H9 (cell line): ENCODE results near the gene CDYL. TPM values are rescaled to one million over a fixed set of nuclear protein-coding genes. Genes with fewer than 3 reads are reported as not detected.

ENCODE experiments used
- DNase-seq: peaks from one replicate; pipeline ENCODE4 v3.0.0-alpha.2; 2017
- H2AFZ ChIP-seq: one replicate; pipeline ENCODE4 v1.6.1; 2013; ENCODE audit warnings: mild to moderate bottlenecking, low read length, control low read depth, moderate library complexity
- H2AK5ac ChIP-seq: 2 replicates; pipeline ENCODE4 v1.6.1; 2013; ENCODE audit warnings: low read length, control low read depth, mixed read lengths; ENCODE audit not compliant: insufficient read length
- H2BK120ac ChIP-seq: one replicate; pipeline ENCODE4 v1.6.1; 2013; ENCODE audit warnings: low read depth, mild to moderate bottlenecking, low read length, control low read depth, inconsistent platforms; ENCODE audit not compliant: poor library complexity, severe bottlenecking
- H2BK12ac ChIP-seq: 2 replicates; pipeline ENCODE4 v1.6.1; 2013; ENCODE audit warnings: low read length, control low read depth, mixed read lengths, low read depth; ENCODE audit not compliant: insufficient read length
- H2BK15ac ChIP-seq: 2 replicates; pipeline ENCODE4 v1.6.1; 2013; ENCODE audit warnings: low read depth, low read length, control low read depth
- H2BK20ac ChIP-seq: one replicate; pipeline ENCODE4 v1.6.1; 2013; ENCODE audit warnings: low read depth, mild to moderate bottlenecking, low read length, control low read depth, inconsistent platforms; ENCODE audit not compliant: poor library complexity, severe bottlenecking
- H2BK5ac ChIP-seq: 2 replicates; pipeline ENCODE4 v1.6.1; 2013; ENCODE audit warnings: low read length, control low read depth, mixed read lengths; ENCODE audit not compliant: insufficient read length
- H3K14ac ChIP-seq: 2 replicates; pipeline ENCODE4 v1.6.1; 2013; ENCODE audit warnings: low read length, control low read depth; ENCODE audit not compliant: insufficient read depth
- H3K18ac ChIP-seq: 2 replicates; pipeline ENCODE4 v1.6.1; 2013; ENCODE audit warnings: low read depth, mild to moderate bottlenecking, mixed read lengths, low read length, control low read depth; ENCODE audit not compliant: insufficient read length
- H3K23ac ChIP-seq: 2 replicates; pipeline ENCODE4 v1.6.1; 2013; ENCODE audit warnings: low read length, control low read depth, mixed read lengths, low read depth; ENCODE audit not compliant: insufficient read length
- H3K23me2 ChIP-seq: 2 replicates; pipeline ENCODE4 v1.6.1; 2013; ENCODE audit warnings: low read depth, mild to moderate bottlenecking, mixed read lengths, low read length, control low read depth; ENCODE audit not compliant: insufficient read length, poor library complexity, severe bottlenecking
- H3K27ac ChIP-seq: 2 replicates; pipeline ENCODE4 v1.5.1; 2013; ENCODE audit warnings: low read length, control low read depth, mixed read lengths, low read depth; ENCODE audit not compliant: insufficient read length
- H3K27me3 ChIP-seq: 2 replicates; pipeline ENCODE4 v1.6.1; 2013; ENCODE audit warnings: low read length, control low read depth, inconsistent platforms; ENCODE audit not compliant: insufficient read depth
- H3K4ac ChIP-seq: 2 replicates; pipeline ENCODE4 v1.6.1; 2013; ENCODE audit warnings: low read depth, mild to moderate bottlenecking, control low read depth, inconsistent platforms, low read length, moderate library complexity
- H3K4me1 ChIP-seq: 2 replicates; pipeline ENCODE4 v1.6.1; 2013; ENCODE audit warnings: low read length, control low read depth, inconsistent platforms; ENCODE audit not compliant: insufficient read depth
- H3K4me2 ChIP-seq: 2 replicates; pipeline ENCODE4 v1.6.1; 2013; ENCODE audit warnings: low read length, control low read depth, mixed read lengths; ENCODE audit not compliant: insufficient read length, insufficient read depth
- H3K56ac ChIP-seq: 2 replicates; pipeline ENCODE4 v1.6.1; 2013; ENCODE audit warnings: low read depth, mild to moderate bottlenecking, mixed read lengths, low read length, control low read depth; ENCODE audit not compliant: insufficient read length
- H3K79me1 ChIP-seq: 2 replicates; pipeline ENCODE4 v1.6.1; 2013; ENCODE audit warnings: low read depth, mild to moderate bottlenecking, moderate library complexity, low read length, control low read depth, inconsistent platforms; ENCODE audit not compliant: insufficient read depth, poor library complexity, severe bottlenecking
- H3K79me2 ChIP-seq: 2 replicates; pipeline ENCODE4 v1.6.1; 2013; ENCODE audit warnings: low read length, control low read depth, inconsistent platforms; ENCODE audit not compliant: insufficient read depth
- H3K9ac ChIP-seq: 2 replicates; pipeline ENCODE4 v1.6.1; 2013; ENCODE audit warnings: low read length, control low read depth, mixed read lengths; ENCODE audit not compliant: insufficient read length; ENCODE audit errors: extremely low read depth
- H3K9me3 ChIP-seq: one replicate; pipeline ENCODE4 v1.6.1; 2013; ENCODE audit warnings: low read depth, low read length, inconsistent platforms; ENCODE audit not compliant: control insufficient read depth
- H3T11ph ChIP-seq: one replicate; pipeline ENCODE4 v1.6.1; 2013; ENCODE audit warnings: mild to moderate bottlenecking, low read length, control low read depth, inconsistent platforms
- H4K20me1 ChIP-seq: one replicate; pipeline ENCODE4 v1.6.1; 2013; ENCODE audit not compliant: control insufficient read depth, insufficient read length, insufficient read depth
- H4K5ac ChIP-seq: 2 replicates; pipeline ENCODE4 v1.6.1; 2013; ENCODE audit warnings: low read depth, mild to moderate bottlenecking, mixed read lengths, low read length, control low read depth; ENCODE audit not compliant: insufficient read length
- H4K8ac ChIP-seq: replicated peaks from 2 replicates; pipeline ENCODE4 v1.6.1; 2013; ENCODE audit warnings: low read length, control low read depth, mixed read lengths, low read depth; ENCODE audit not compliant: insufficient read length
- H4K91ac ChIP-seq: 2 replicates; pipeline ENCODE4 v1.6.1; 2013; ENCODE audit warnings: low read depth, mild to moderate bottlenecking, moderate library complexity, mixed read lengths, low read length, control low read depth; ENCODE audit not compliant: insufficient read length
- H3K27ac Mint-ChIP-seq, 3 experiments: 2 replicates in 2 of 3; 3 replicates in 1 of 3; pipeline ENCODE4 v1.8.0; 2020 to 2021; ENCODE audit warnings: mixed read lengths in 3 of 3, mild to moderate bottlenecking in 1 of 3, moderate library complexity in 1 of 3
- H3K27me3 Mint-ChIP-seq: 2 replicates; pipeline ENCODE4 v1.8.0; 2021; ENCODE audit warnings: low read depth, mild to moderate bottlenecking, moderate library complexity, mixed read lengths
- H3K36me3 Mint-ChIP-seq, 3 experiments: 2 replicates in 2 of 3; 3 replicates in 1 of 3; pipeline ENCODE4 v1.8.0; 2020 to 2021; ENCODE audit warnings: low read depth in 3 of 3, mixed read lengths in 3 of 3; ENCODE audit not compliant: insufficient read depth in 1 of 3
- H3K4me1 Mint-ChIP-seq, 2 experiments: 2 replicates each; pipeline ENCODE4 v1.8.0; 2020; ENCODE audit warnings: mixed read lengths in 2 of 2
- H3K4me3 Mint-ChIP-seq, 2 experiments: 2 replicates in 1 of 2; 3 replicates in 1 of 2; pipeline ENCODE4 v1.8.0; 2020 to 2021; ENCODE audit warnings: mild to moderate bottlenecking in 2 of 2, mixed read lengths in 2 of 2, moderate library complexity in 1 of 2
- H3K9me3 Mint-ChIP-seq, 2 experiments: 2 replicates in 1 of 2; 3 replicates in 1 of 2; pipeline ENCODE4 v1.8.0; 2020; ENCODE audit warnings: mild to moderate bottlenecking in 2 of 2, mixed read lengths in 2 of 2, moderate library complexity in 1 of 2
- WGBS: extraction: QIAGEN DNeasy Blood & Tissue Kit; methylation state at CpG from one replicate; pipeline ENCODE4 v1.1.7; 2013; ENCODE audit warnings: missing lambda C conversion rate, low lambda C conversion rate, mixed read lengths; ENCODE audit not compliant: insufficient read length; ENCODE audit errors: extremely low coverage; 5-methylcytosine and 5-hydroxymethylcytosine counted together
- total RNA-seq: library from RNA; stranded (reverse); gene quantifications from 2 replicates; pipeline ENCODE4 v1.2.1, GENCODE V29; 2021
- TF ChIP-seq, protein P1 (sequence below): fragments of 200-600 bp; sonication (generic); conservative IDR thresholded peaks from 3 replicates; pipeline ENCODE4 v1.8.0; 2021; ENCODE audit warnings: antibody characterized with exemption, mild to moderate bottlenecking

Gene CDYL
- total RNA-seq, 1 experiment from 2014 or later, result 95.0 TPM

DNA sequence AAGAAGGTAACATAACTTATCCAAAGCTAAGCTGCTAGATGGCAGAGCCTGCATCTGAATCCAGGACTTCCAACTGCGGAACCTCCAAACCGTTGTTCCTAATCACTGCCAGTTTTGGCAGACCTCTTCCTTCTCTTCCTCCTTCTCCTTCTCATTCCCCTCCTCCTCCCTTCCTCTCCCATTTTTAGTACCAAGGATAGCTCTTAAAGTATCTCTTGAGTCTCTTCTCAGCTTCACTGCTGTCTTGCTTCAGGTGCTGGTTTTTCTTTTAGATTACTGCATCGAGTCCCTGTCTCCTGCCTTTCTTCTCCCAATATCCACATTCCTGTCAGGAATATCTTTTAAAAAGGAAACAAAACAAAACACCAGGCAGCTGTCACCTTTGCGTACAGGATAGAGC lies 77.1 kb downstream of the CDYL start:
- Histone ChIP-seq H2BK15ac (no peak overlapping the region), H2BK5ac (no peak overlapping the region), H3K27ac (no peak overlapping the region), H2AK5ac (no peak overlapping the region), H3K14ac (no peak overlapping the region), H2BK120ac (no peak overlapping the region), H2BK20ac (no peak overlapping the region), H3K4me1 (no peaks in the 10 kb centered on the region; the same call in 1 of the 2 replicates), H3K4ac (no peak overlapping the region), H4K5ac (no peak overlapping the region), H3K79me2 (peaks cover 33% of the 10 kb centered on the region; the same call in 1 of the 2 replicates), H3K9ac (no peak overlapping the region), H3K79me1 (no peaks in the 10 kb centered on the region), H3K23ac (no peak overlapping the region), H3K56ac (no peak overlapping the region), H3K4me2 (no peak overlapping the region), H3K9me3 (no peaks in the 10 kb centered on the region), H4K8ac (no peak overlapping the region), H2AFZ (no peak overlapping the region), H3K18ac (no peak overlapping the region), H3K27me3 (no peaks in the 10 kb centered on the region), H3K23me2 (no peaks in the 10 kb centered on the region), H4K91ac (no peak overlapping the region), H3T11ph (no peak overlapping the region), H4K20me1 (no peaks in the 10 kb centered on the region), H2BK12ac (no peak overlapping the region)
- Mint-ChIP-seq H3K27me3 (no peaks in the 10 kb centered on the region), H3K27ac (peak overlapping the region in 1 of 3 experiments; percentile 34; a peak in 2 of 7 replicates), H3K9me3 (no peaks in the 10 kb centered on the region), H3K4me3 (no peak overlapping the region), H3K36me3 (peaks cover 0 to 10% (median 2%) of the 10 kb centered on the region in 3 experiments; a peak in 3 of 7 replicates), H3K4me1 (peaks cover 38 to 53% of the 10 kb centered on the region in 2 experiments)
- DNase-seq, result no peak
- no CpG with 5 or more reads among the region's 4 CpGs for WGBS
- TF ChIP-seq, protein P1, sequence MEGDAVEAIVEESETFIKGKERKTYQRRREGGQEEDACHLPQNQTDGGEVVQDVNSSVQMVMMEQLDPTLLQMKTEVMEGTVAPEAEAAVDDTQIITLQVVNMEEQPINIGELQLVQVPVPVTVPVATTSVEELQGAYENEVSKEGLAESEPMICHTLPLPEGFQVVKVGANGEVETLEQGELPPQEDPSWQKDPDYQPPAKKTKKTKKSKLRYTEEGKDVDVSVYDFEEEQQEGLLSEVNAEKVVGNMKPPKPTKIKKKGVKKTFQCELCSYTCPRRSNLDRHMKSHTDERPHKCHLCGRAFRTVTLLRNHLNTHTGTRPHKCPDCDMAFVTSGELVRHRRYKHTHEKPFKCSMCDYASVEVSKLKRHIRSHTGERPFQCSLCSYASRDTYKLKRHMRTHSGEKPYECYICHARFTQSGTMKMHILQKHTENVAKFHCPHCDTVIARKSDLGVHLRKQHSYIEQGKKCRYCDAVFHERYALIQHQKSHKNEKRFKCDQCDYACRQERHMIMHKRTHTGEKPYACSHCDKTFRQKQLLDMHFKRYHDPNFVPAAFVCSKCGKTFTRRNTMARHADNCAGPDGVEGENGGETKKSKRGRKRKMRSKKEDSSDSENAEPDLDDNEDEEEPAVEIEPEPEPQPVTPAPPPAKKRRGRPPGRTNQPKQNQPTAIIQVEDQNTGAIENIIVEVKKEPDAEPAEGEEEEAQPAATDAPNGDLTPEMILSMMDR, result no peak
